SK-N-SH (cell line): Measurements from ENCODE around the gene PRRG4. TPM values are rescaled to one million over a fixed set of nuclear protein-coding genes. Genes with fewer than 3 reads are reported as not detected.

Experiments
- ELF1 ChIP-seq: IDR thresholded peaks from 2 replicates; pipeline ENCODE4 v1.4.0; 2012
- EP300 ChIP-seq, 2 experiments: IDR thresholded peaks; 2 replicates each; pipeline versions ENCODE4 v1.4.0 to v1.6.1; 2012; ENCODE audit warnings: borderline replicate concordance in 1 of 2, low read depth in 1 of 2, low read length in 1 of 2
- EZH2phosphoT487 ChIP-seq: fragments of 200-600 bp; sonication (generic); IDR thresholded peaks from 2 replicates; pipeline ENCODE4 v1.6.1; 2017; ENCODE audit warnings: low read depth, mixed run types, mild to moderate bottlenecking, antibody characterized with exemption, moderate library complexity, borderline replicate concordance
- FOSL2 ChIP-seq: IDR thresholded peaks from 2 replicates; pipeline ENCODE4 v1.4.0; 2012; ENCODE audit warnings: low read depth, mild to moderate bottlenecking, moderate library complexity, borderline replicate concordance
- FOXJ3 ChIP-seq: sonication (generic); formaldehyde crosslinking; IDR thresholded peaks from 2 replicates; pipeline ENCODE4 v1.5.1; 2020; ENCODE audit warnings: mild to moderate bottlenecking, missing genetic modification reagents
- FOXM1 ChIP-seq: IDR thresholded peaks from 2 replicates; pipeline ENCODE4 v1.4.0; 2012; ENCODE audit warnings: low read depth, mild to moderate bottlenecking
- MEF2A ChIP-seq: IDR thresholded peaks from 2 replicates; pipeline ENCODE4 v1.4.0; 2012; ENCODE audit warnings: low read depth, borderline replicate concordance
- MXI1 ChIP-seq: IDR thresholded peaks from 2 replicates; pipeline ENCODE4 v1.6.1; 2012; ENCODE audit warnings: mild to moderate bottlenecking, low read depth, low read length, improper control_type of control experiment
- NFIC ChIP-seq: IDR thresholded peaks from 2 replicates; pipeline ENCODE4 v1.4.0; 2012; ENCODE audit warnings: borderline replicate concordance
- RAD21 ChIP-seq: IDR thresholded peaks from 2 replicates; pipeline ENCODE4 v1.6.1; 2012; ENCODE audit warnings: mild to moderate bottlenecking, low read length
- RCOR1 ChIP-seq: fragments of 150-350 bp; IDR thresholded peaks from 2 replicates; pipeline ENCODE4 v1.6.1; 2017; ENCODE audit warnings: antibody characterized with exemption, low read length
- RXRA ChIP-seq: IDR thresholded peaks from 2 replicates; pipeline ENCODE4 v1.4.0; 2012; ENCODE audit warnings: low read depth, mild to moderate bottlenecking, borderline replicate concordance
- SIN3A ChIP-seq: IDR thresholded peaks from 2 replicates; pipeline ENCODE4 v1.6.1; 2012; ENCODE audit warnings: low read depth, mild to moderate bottlenecking, low read length, moderate library complexity, borderline replicate concordance
- TAF1 ChIP-seq: IDR thresholded peaks from 2 replicates; pipeline ENCODE4 v1.6.1; 2012; ENCODE audit warnings: low read depth, mild to moderate bottlenecking, low read length, moderate library complexity, borderline replicate concordance
- TCF12 ChIP-seq: IDR thresholded peaks from 2 replicates; pipeline ENCODE4 v1.4.0; 2012
- TEAD4 ChIP-seq: IDR thresholded peaks from 2 replicates; pipeline ENCODE4 v1.4.0; 2012; ENCODE audit warnings: mild to moderate bottlenecking, borderline replicate concordance; ENCODE audit not compliant: insufficient read depth
- YY1 ChIP-seq: IDR thresholded peaks from 2 replicates; pipeline ENCODE4 v1.4.0; 2012; ENCODE audit warnings: low read depth, mild to moderate bottlenecking
- polyA plus RNA-seq, 3 experiments: library from polyadenylated mRNA; depleted of rRNA; stranded (reverse); fragments of >200 nt; gene quantifications; 2 replicates each; pipeline ENCODE4 v1.2.3, GENCODE V29; 2012
- TF ChIP-seq, protein P1 (sequence below): IDR thresholded peaks from 2 replicates; pipeline ENCODE4 v1.4.0; 2012; ENCODE audit warnings: low read depth, borderline replicate concordance
- TF ChIP-seq, protein P2 (sequence below): IDR thresholded peaks from 2 replicates; pipeline ENCODE4 v1.6.1; 2012; ENCODE audit warnings: mild to moderate bottlenecking, low read depth, low read length, moderate library complexity
- TF ChIP-seq, protein P3 (sequence below): IDR thresholded peaks from 2 replicates; pipeline ENCODE4 v1.4.0; 2012; ENCODE audit warnings: low read depth, borderline replicate concordance
- TF ChIP-seq, protein P4 (sequence below): fragments of 150-350 bp; IDR thresholded peaks from 2 replicates; pipeline ENCODE4 v1.6.1; 2016; ENCODE audit warnings: mild to moderate bottlenecking, low read depth, low read length

The PRRG4 gene
- polyA plus RNA-seq, 1 of the 3 experiments (the other 2 are of a cell fraction): 0.21 TPM

DNA sequence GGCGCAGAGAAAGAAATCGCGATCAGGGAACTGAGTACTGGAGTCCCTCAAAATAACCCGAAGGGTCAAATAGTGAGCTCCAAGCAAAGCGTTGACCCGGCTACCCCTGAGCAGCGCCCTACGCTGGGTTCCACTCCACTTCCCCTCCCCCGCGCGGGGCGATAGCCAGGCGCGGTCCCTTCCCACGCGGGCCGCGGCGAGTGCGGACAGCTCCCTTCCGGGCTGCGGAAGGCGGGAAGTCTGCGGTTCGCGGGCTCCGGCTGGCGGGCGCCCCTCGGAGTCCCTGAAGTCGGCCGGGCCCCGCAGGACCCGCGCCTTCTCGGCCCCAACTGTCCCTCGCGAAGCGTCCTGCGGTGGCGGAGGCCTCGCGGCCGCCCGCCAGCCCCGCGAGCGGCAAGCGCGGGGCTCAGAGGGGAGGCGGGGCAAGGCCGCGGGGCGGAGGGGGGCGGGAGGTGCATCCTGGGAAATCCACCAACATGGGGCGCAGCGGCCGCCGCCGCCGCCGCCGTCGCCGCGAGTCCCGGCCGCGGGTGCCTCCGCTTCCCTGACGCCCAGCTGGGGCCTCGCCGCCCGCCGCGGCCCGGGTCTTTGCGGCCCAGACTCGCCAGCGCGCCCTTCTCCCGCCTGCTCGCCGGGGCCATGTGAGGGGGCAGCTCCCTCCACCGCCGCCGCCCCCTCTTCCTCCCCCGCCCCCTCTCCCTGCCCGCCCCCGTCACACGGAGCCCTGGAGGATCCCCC lies 62.8 kb downstream of the PRRG4 start, which contains the start of gene QSER1 (continued):
- TF ChIP-seq TEAD4 (no peak), TCF12 (peak; percentile 22; the same call in 1 of the 2 replicates), SIN3A (no peak), FOSL2 (no peak), MEF2A (no peak), NFIC (no peak), EP300 (IDR thresholded peaks at IDR 0.05; ENCODE audit: borderline replicate concordance in 1 of 2, low read depth in 1 of 2, low read length in 1 of 2) (no peak), RXRA (no peak), TAF1 (peak; percentile 51; the same call in 1 of the 2 replicates), EZH2phosphoT487 (no peak), FOXM1 (no peak), FOXJ3 (CRISPR knock-in tag) (no peak), YY1 (no peak), RCOR1 (no peak), ELF1 (peak; percentile 50; the same call in 1 of the 2 replicates), RAD21 (no peak), MXI1 (peak; percentile 66)
- TF ChIP-seq, protein P1, sequence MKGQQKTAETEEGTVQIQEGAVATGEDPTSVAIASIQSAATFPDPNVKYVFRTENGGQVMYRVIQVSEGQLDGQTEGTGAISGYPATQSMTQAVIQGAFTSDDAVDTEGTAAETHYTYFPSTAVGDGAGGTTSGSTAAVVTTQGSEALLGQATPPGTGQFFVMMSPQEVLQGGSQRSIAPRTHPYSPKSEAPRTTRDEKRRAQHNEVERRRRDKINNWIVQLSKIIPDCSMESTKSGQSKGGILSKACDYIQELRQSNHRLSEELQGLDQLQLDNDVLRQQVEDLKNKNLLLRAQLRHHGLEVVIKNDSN: no peak
- TF ChIP-seq, protein P2, sequence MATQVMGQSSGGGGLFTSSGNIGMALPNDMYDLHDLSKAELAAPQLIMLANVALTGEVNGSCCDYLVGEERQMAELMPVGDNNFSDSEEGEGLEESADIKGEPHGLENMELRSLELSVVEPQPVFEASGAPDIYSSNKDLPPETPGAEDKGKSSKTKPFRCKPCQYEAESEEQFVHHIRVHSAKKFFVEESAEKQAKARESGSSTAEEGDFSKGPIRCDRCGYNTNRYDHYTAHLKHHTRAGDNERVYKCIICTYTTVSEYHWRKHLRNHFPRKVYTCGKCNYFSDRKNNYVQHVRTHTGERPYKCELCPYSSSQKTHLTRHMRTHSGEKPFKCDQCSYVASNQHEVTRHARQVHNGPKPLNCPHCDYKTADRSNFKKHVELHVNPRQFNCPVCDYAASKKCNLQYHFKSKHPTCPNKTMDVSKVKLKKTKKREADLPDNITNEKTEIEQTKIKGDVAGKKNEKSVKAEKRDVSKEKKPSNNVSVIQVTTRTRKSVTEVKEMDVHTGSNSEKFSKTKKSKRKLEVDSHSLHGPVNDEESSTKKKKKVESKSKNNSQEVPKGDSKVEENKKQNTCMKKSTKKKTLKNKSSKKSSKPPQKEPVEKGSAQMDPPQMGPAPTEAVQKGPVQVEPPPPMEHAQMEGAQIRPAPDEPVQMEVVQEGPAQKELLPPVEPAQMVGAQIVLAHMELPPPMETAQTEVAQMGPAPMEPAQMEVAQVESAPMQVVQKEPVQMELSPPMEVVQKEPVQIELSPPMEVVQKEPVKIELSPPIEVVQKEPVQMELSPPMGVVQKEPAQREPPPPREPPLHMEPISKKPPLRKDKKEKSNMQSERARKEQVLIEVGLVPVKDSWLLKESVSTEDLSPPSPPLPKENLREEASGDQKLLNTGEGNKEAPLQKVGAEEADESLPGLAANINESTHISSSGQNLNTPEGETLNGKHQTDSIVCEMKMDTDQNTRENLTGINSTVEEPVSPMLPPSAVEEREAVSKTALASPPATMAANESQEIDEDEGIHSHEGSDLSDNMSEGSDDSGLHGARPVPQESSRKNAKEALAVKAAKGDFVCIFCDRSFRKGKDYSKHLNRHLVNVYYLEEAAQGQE: peak; percentile 79; the same call in 1 of the 2 replicates
- TF ChIP-seq, protein P3, sequence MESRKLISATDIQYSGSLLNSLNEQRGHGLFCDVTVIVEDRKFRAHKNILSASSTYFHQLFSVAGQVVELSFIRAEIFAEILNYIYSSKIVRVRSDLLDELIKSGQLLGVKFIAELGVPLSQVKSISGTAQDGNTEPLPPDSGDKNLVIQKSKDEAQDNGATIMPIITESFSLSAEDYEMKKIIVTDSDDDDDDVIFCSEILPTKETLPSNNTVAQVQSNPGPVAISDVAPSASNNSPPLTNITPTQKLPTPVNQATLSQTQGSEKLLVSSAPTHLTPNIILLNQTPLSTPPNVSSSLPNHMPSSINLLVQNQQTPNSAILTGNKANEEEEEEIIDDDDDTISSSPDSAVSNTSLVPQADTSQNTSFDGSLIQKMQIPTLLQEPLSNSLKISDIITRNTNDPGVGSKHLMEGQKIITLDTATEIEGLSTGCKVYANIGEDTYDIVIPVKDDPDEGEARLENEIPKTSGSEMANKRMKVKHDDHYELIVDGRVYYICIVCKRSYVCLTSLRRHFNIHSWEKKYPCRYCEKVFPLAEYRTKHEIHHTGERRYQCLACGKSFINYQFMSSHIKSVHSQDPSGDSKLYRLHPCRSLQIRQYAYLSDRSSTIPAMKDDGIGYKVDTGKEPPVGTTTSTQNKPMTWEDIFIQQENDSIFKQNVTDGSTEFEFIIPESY: no peak
- TF ChIP-seq, protein P4, sequence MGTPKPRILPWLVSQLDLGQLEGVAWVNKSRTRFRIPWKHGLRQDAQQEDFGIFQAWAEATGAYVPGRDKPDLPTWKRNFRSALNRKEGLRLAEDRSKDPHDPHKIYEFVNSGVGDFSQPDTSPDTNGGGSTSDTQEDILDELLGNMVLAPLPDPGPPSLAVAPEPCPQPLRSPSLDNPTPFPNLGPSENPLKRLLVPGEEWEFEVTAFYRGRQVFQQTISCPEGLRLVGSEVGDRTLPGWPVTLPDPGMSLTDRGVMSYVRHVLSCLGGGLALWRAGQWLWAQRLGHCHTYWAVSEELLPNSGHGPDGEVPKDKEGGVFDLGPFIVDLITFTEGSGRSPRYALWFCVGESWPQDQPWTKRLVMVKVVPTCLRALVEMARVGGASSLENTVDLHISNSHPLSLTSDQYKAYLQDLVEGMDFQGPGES: no peak
